Stimulated activated CD8-positive, alpha-beta memory T cell treated with anti-CD3 and anti-CD28 coated beads, Interleukin-2, amount 100 ng/mL, for 48 hours (primary cell): ENCODE results near the gene PSTPIP2.
"Not testable (repeated sequence)": the region's sequence is repeated elsewhere in the genome, so short reads cannot be mapped to it uniquely, and the experiment has no call there.

Source experiments
- DNase-seq, 2 donors: peaks; one replicate each; pipeline ENCODE4 v3.0.0-alpha.2; 2020; ENCODE audit warnings: low read depth in 2 of 2

Gene PSTPIP2

GRCh38 chr18:45991788-45992187, 80.3 kb downstream of the PSTPIP2 start:
- DNase-seq, result no peak

GRCh38 chr18:45984546-45985235, 87.4 kb downstream of the PSTPIP2 start:
- DNase-seq, result no peak

GRCh38 chr18:45981821-45982220, 90.2 kb downstream of the PSTPIP2 start:
- no peak for DNase-seq

- no peak for DNase-seq
Observed at GRCh38 chr18:45980229-45980628, 91.8 kb downstream of the PSTPIP2 start.

GRCh38 chr18:45978084-45978483, 94.0 kb downstream of the PSTPIP2 start:
- DNase-seq, result no peak

- no peak for DNase-seq
Observed at GRCh38 chr18:45976974-45977373, 95.1 kb downstream of the PSTPIP2 start.

- DNase-seq, result no peak
Observed at GRCh38 chr18:45976566-45976965, 95.5 kb downstream of the PSTPIP2 start.

GRCh38 chr18:45974088-45974536, 97.9 kb downstream of the PSTPIP2 start:
- peak; percentile 36 to 39 for DNase-seq

GRCh38 chr18:45967007-45967706, 104.9 kb downstream of the PSTPIP2 start, which contains the start of gene EPG5:
EPG5 (minus strand) TSS chr18:45967329; CDS start chr18:45967239, 90 bp downstream.
- DNase-seq, result peak; percentile 84 to 90

GRCh38 chr18:45964913-45965312, 107.1 kb downstream of the PSTPIP2 start:
- DNase-seq, result not testable (repeated sequence)

- DNase-seq, result no peak
Observed at GRCh38 chr18:45962866-45963265, 109.2 kb downstream of the PSTPIP2 start.

- no peak for DNase-seq
Observed at GRCh38 chr18:45962461-45962860, 109.6 kb downstream of the PSTPIP2 start.

GRCh38 chr18:45959484-45959883, 112.6 kb downstream of the PSTPIP2 start:
- not testable (repeated sequence) for DNase-seq

- DNase-seq, result no peak
Observed at GRCh38 chr18:45958730-45959129, 113.3 kb downstream of the PSTPIP2 start.

GRCh38 chr18:45958027-45958426, 114.0 kb downstream of the PSTPIP2 start:
- no peak for DNase-seq

GRCh38 chr18:45957100-45957499, 115.0 kb downstream of the PSTPIP2 start:
- no peak for DNase-seq

- no peak for DNase-seq
Observed at GRCh38 chr18:45954070-45954934, 117.8 kb downstream of the PSTPIP2 start.

- no peak for DNase-seq
Observed at GRCh38 chr18:45951016-45951714, 120.9 kb downstream of the PSTPIP2 start.

GRCh38 chr18:45945669-45946068, 126.4 kb downstream of the PSTPIP2 start:
- no peak for DNase-seq

GRCh38 chr18:45940724-45941123, 131.3 kb downstream of the PSTPIP2 start:
- no peak for DNase-seq

GRCh38 chr18:45939236-45939635, 132.8 kb downstream of the PSTPIP2 start:
- DNase-seq, result no peak
